T-cell (primary cell): Measurements from ENCODE around the gene CUZD1. TPM values are rescaled to one million over a fixed set of nuclear protein-coding genes. Genes with fewer than 3 reads are reported as not detected.

Experiments
- ATAC-seq, 4 experiments: fragments of 200-7000 bp in 3 of 4; fragments of 150-1000 bp in 1 of 4; cut with Tn5 transposase; replicated peaks in 1 of 4; 1 replicate in 3 of 4; 2 replicates in 1 of 4; pipeline ENCODE4 v1.10.0; 2021; ENCODE audit warnings: moderate library complexity in 3 of 4, mild to moderate bottlenecking in 2 of 4, moderate number of reproducible peaks in 1 of 4
- CTCF ChIA-PET, 2 donors: fragments of 300-600 bp; sonication (Branson Sonifier 250); formaldehyde crosslinking; loops; one replicate each; lab custom pipeline; 2022; ENCODE audit warnings: antibody characterized with exemption in 2 of 2; lab: Charles Lee
- POLR2A ChIA-PET, 2 donors: fragments of 300-600 bp; sonication (Branson Sonifier 250); formaldehyde crosslinking; loops; one replicate each; lab custom pipeline; 2022; ENCODE audit warnings: antibody characterized with exemption in 2 of 2; lab: Charles Lee
- DNase-seq, 35 experiments: peaks; one replicate each; pipeline versions ENCODE4 v3.0.0 to v3.0.0-alpha.2; 2013 to 2023
- H3K27ac ChIP-seq: one replicate; pipeline ENCODE4 v1.5.1; 2013; ENCODE audit warnings: low read length
- H3K27me3 ChIP-seq, 2 experiments: replicated peaks in 1 of 2; 1 replicate in 1 of 2; 2 replicates in 1 of 2; pipeline versions ENCODE4 v1.6.1 to v1.7.0; 2013; ENCODE audit warnings: low read length in 1 of 2, mixed read lengths in 1 of 2; ENCODE audit not compliant: control insufficient read depth in 2 of 2, insufficient read depth in 2 of 2; ENCODE audit errors: extremely low read depth in 1 of 2
- H3K36me3 ChIP-seq, 2 donors: 1 replicate in 1 of 2; 2 replicates in 1 of 2; pipeline versions ENCODE4 v1.6.1 to v1.7.0; 2013; ENCODE audit warnings: low read length in 1 of 2; ENCODE audit not compliant: control insufficient read depth in 2 of 2, insufficient read depth in 1 of 2; ENCODE audit errors: extremely low read depth in 1 of 2
- H3K4me1 ChIP-seq, 2 experiments: 1 replicate in 1 of 2; 2 replicates in 1 of 2; pipeline versions ENCODE4 v1.6.1 to v1.7.0; 2013; ENCODE audit warnings: low read length in 2 of 2, mixed read lengths in 1 of 2; ENCODE audit not compliant: insufficient read depth in 2 of 2, control insufficient read depth in 1 of 2; ENCODE audit errors: extremely low read depth in 1 of 2
- H3K4me3 ChIP-seq, 2 donors: 1 replicate in 1 of 2; 2 replicates in 1 of 2; pipeline versions ENCODE4 v1.5.1 to v1.7.0; 2013; ENCODE audit warnings: mild to moderate bottlenecking in 2 of 2, low read length in 1 of 2, moderate library complexity in 1 of 2; ENCODE audit not compliant: control insufficient read depth in 1 of 2; ENCODE audit errors: extremely low read depth in 1 of 2
- H3K9me3 ChIP-seq: 2 replicates; pipeline ENCODE4 v1.7.0; 2013
- H3K27ac Mint-ChIP-seq, 2 donors: one replicate each; pipeline ENCODE4 v1.8.0; 2020 to 2021; ENCODE audit warnings: mild to moderate bottlenecking in 2 of 2, mixed read lengths in 2 of 2
- H3K27me3 Mint-ChIP-seq, 2 donors: one replicate each; pipeline ENCODE4 v1.8.0; 2021 to 2022; ENCODE audit warnings: mixed read lengths in 2 of 2
- H3K36me3 Mint-ChIP-seq: one replicate; pipeline ENCODE4 v1.8.0; 2021; ENCODE audit warnings: mixed read lengths
- H3K4me1 Mint-ChIP-seq, 3 donors: one replicate each; pipeline ENCODE4 v1.8.0; 2020 to 2022; ENCODE audit warnings: mixed read lengths in 3 of 3, mild to moderate bottlenecking in 1 of 3
- H3K4me3 Mint-ChIP-seq, 3 donors: one replicate each; pipeline ENCODE4 v1.8.0; 2020 to 2022; ENCODE audit warnings: mild to moderate bottlenecking in 3 of 3, mixed read lengths in 3 of 3, moderate library complexity in 3 of 3
- H3K9me3 Mint-ChIP-seq, 3 donors: one replicate each; pipeline ENCODE4 v1.8.0; 2020 to 2022; ENCODE audit warnings: mixed read lengths in 3 of 3
- WGBS: methylation state at CpG from one replicate; pipeline ENCODE4 v1.1.5; 2013; ENCODE audit warnings: missing lambda C conversion rate; ENCODE audit not compliant: insufficient coverage; 5-methylcytosine and 5-hydroxymethylcytosine counted together
- total RNA-seq, 35 experiments: library from RNA in 6 of 35; stranded (reverse) in 6 of 35; fragments of 120-200 nt in 1 of 35; gene quantifications; one replicate each; pipeline versions ENCODE4 v1.2.1 to v1.2.4 and lab custom pipeline; 2013 to 2026

The CUZD1 gene
- total RNA-seq (1 to 10 TPM; 1.2 to 4.9 (median 4.1) TPM), total RNA-seq (lab: John Stamatoyannopoulos, UW) (0 to 1.0 (median 0.16) reads per million in 29 experiments)
- total RNA-seq (2013), result 1.7 TPM

DNA sequence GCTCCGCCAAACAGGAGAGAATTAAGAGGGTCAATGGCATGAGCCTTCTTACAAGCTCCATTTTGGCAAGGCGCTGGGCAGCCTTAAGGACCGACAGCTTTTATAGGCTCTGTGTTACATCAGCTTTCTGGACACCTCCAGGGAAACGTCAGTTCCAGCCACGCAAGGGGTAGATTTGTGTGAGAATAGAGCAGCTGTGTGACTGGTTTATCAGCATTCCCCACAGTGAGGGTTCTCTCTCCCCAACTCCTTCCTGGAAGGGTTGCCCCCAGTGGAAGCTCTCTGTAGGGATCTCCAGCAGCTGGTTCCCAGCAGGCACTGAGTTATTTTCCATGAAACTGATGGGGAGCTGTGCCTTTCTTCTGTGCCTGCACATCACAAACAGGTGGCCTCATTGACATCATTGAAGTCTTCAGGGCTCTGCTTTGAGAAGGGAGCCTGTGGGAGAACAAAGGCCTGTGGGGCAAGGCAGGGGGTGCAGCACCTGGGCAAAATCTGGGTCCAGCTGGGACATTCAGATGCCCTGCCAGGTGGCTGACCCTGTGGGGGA lies at the start of gene CUZD1:
Gene CUZD1, minus strand, starts transcription at position 75 of the 550 bp plus-strand sequence. Its CDS starts 14 bp downstream, at position 61.
- Histone ChIP-seq H3K27ac (no peak within 1 kb of the TSS), H3K36me3 (peaks cover 0 to 22% of the 10 kb centered on the region in 2 donors), H3K9me3 (no peaks in the 10 kb centered on the region), H3K4me1 (no peaks in the 10 kb centered on the region), H3K27me3 (peaks cover 0 to 3% of the 10 kb centered on the region in 2 experiments), H3K4me3 (no peak within 1 kb of the TSS)
- H3K27me3 Mint-ChIP-seq, result no peaks in the 10 kb centered on the region
- no peak within 1 kb of the TSS for H3K4me3 Mint-ChIP-seq
- no peak within 1 kb of the TSS for H3K27ac Mint-ChIP-seq
- CTCF ChIA-PET, result interaction anchor here in 1 of 2 donors (0.5 kb wide), 1 partner anchor 307 kb away, joined by 4 read pairs; no protein-coding TSS in a partner anchor
- peaks cover 0 to 5% (median 0%) of the 10 kb centered on the region in 3 donors for H3K4me1 Mint-ChIP-seq
- POLR2A ChIA-PET, result no interaction called here
- no peak for ATAC-seq
- H3K36me3 Mint-ChIP-seq, result peaks cover 64% of the 10 kb centered on the region
- 100% methylated on average over 1 of the region's 5 CpGs for WGBS
- DNase-seq, result no peak
- H3K9me3 Mint-ChIP-seq, result peaks cover 0 to 7% (median 6%) of the 10 kb centered on the region in 3 donors

DNA sequence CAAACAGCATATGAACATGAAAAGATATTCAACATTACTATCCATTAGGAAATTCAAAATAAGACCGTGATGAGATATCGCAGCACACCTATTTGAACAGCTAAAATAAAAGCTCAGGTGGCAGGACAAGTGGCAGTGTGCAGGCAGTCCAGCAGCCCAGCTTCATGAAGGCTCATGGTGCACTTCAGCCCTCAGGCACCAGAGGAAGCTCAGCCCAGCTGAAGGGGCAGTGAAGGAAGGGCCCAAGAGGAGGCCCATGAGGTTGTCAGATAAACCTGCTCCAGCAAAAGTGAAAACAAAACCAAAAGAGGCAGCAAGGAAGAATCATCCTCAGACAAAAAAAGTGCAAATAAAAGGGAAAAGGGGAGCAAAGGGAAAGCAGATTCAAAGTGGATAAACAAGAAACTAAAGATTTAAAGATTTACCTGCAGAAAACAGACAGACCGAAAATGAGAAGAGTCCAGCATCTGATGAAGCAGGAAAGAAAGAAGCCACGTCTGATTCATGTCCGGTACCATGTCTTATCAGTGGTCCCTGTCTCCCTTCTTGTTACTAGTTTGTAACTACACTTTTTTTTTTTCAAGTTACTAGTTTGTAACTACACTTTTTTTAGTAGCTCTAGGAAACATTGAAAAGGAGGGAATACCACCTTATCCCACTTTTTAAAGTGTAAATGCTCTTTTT lies 48.7 kb upstream of the CUZD1 start:
- Mint-ChIP-seq H3K27me3 (no peaks in the 10 kb centered on the region), H3K4me3 (no peak overlapping the region), H3K36me3 (peaks cover 7% of the 10 kb centered on the region), H3K27ac (no peak overlapping the region), H3K9me3 (no peaks in the 10 kb centered on the region), H3K4me1 (no peaks in the 10 kb centered on the region)
- DNase-seq (no peak), ATAC-seq (no peak)
- Histone ChIP-seq H3K27me3 (no peaks in the 10 kb centered on the region), H3K4me3 (no peak overlapping the region), H3K36me3 (no peaks in the 10 kb centered on the region), H3K4me1 (no peaks in the 10 kb centered on the region), H3K27ac (no peak overlapping the region), H3K9me3 (no peaks in the 10 kb centered on the region)
- ChIA-PET CTCF (interaction anchor here (0.5 to 0.7 kb wide), 3 partner anchors 86 to 1391 kb away, joined by 3 to 9 read pairs (median 4); partner anchors contain the start of gene PSTK (in 1 of the 2)), POLR2A (no interaction called here)
- 100% methylated on average over 1 of the region's 5 CpGs for WGBS

DNA sequence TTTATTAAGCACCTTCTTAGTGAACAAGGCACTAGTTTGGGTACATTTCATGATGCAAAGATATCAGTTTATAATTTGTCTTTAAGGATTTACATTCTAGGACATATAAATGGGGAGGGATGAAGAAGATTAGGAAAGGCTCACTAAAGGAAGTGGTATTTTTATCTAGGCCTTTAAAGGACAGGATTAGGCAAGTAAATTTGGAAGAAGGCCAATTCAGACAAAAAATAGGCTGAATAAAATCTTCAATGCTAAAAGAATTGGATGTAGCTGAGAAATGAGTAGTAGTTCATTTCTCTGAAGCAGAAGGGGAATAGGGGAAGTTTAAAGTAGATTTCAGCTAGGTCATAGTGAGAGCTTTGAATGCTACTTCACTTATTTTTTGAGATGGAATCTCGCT lies 38.5 kb upstream of the CUZD1 start:
- ChIA-PET POLR2A (no interaction called here), CTCF (no interaction called here)
- Mint-ChIP-seq H3K27ac (no peak overlapping the region), H3K36me3 (peaks cover 25% of the 10 kb centered on the region), H3K4me3 (no peak overlapping the region), H3K4me1 (peaks cover 12 to 16% (median 15%) of the 10 kb centered on the region in 3 donors), H3K27me3 (no peaks in the 10 kb centered on the region), H3K9me3 (no peaks in the 10 kb centered on the region)
- ATAC-seq, result no peak
- Histone ChIP-seq H3K9me3 (no peaks in the 10 kb centered on the region), H3K4me3 (no peak overlapping the region), H3K27me3 (no peaks in the 10 kb centered on the region), H3K36me3 (no peaks in the 10 kb centered on the region), H3K27ac (no peak overlapping the region), H3K4me1 (peaks cover 3 to 8% of the 10 kb centered on the region in 2 experiments)
- no CpG with 5 or more reads among the region's 1 CpG for WGBS
- no peak for DNase-seq

- peaks cover 26 to 30% (median 28%) of the 10 kb centered on the region in 3 donors for H3K4me1 Mint-ChIP-seq
- H3K27me3 ChIP-seq, result no peaks in the 10 kb centered on the region
- DNase-seq (no peak), ATAC-seq (no peak)
- CTCF ChIA-PET, result no interaction called here
- POLR2A ChIA-PET, result no interaction called here
- no peak overlapping the region for H3K27ac ChIP-seq
- no peak overlapping the region for H3K27ac Mint-ChIP-seq
- no peaks in the 10 kb centered on the region for H3K36me3 ChIP-seq
- H3K4me3 ChIP-seq, result no peak overlapping the region
- H3K27me3 Mint-ChIP-seq, result no peaks in the 10 kb centered on the region
- H3K9me3 ChIP-seq, result no peaks in the 10 kb centered on the region
- no peak overlapping the region for H3K4me3 Mint-ChIP-seq
- peaks cover 20% of the 10 kb centered on the region for H3K36me3 Mint-ChIP-seq
- peaks cover 5 to 19% of the 10 kb centered on the region in 2 experiments for H3K4me1 ChIP-seq
- no peaks in the 10 kb centered on the region for H3K9me3 Mint-ChIP-seq
These were observed 37.1 kb upstream of the CUZD1 start for GRCh38 chr10:122882766-122883165.

- Mint-ChIP-seq H3K36me3 (peaks cover 18% of the 10 kb centered on the region), H3K27ac (peak within 1 kb of the TSS; percentile 86 to 88), H3K27me3 (no peaks in the 10 kb centered on the region), H3K4me3 (peak within 1 kb of the TSS; percentile 90 to 95 (median 92)), H3K9me3 (no peaks in the 10 kb centered on the region), H3K4me1 (peaks cover 55 to 56% (median 56%) of the 10 kb centered on the region in 3 donors)
- 6% methylated on average over 91 of the region's 95 CpGs for WGBS
- Histone ChIP-seq H3K4me3 (peak within 1 kb of the TSS; percentile 59 to 70), H3K9me3 (no peaks in the 10 kb centered on the region), H3K27ac (peak within 1 kb of the TSS; percentile 72), H3K4me1 (peaks cover 5 to 24% of the 10 kb centered on the region in 2 experiments), H3K36me3 (peaks cover 0 to 2% of the 10 kb centered on the region in 2 donors), H3K27me3 (no peaks in the 10 kb centered on the region)
- CTCF ChIA-PET, result no interaction called here
- DNase-seq, result peak; percentile 83 to 99 (median 93)
- ATAC-seq, result peak; percentile 85 to 89 (median 86)
- POLR2A ChIA-PET, result no interaction called here
These were observed 33.9 kb upstream of the CUZD1 start, which contains the start of gene FAM24B for GRCh38 chr10:122879339-122880273. Gene FAM24B (minus strand): TSS chr10:122879581. CDS start chr10:122850515, 29,066 bp downstream.
